Smooth muscle cell (in vitro differentiated cells): ENCODE measurements around the gene PAGE3. TPM values are rescaled to one million over a fixed set of nuclear protein-coding genes. Genes with fewer than 3 reads are reported as not detected.

Source experiments
- DNase-seq: peaks from one replicate; lab custom pipeline; 2025; ENCODE audit not compliant: unreplicated experiment; lab: John Stamatoyannopoulos, UW
- H2AFZ ChIP-seq: fragments of 200-600 bp; sonication (generic); 2 replicates; pipeline ENCODE4 v1.6.0; 2016; ENCODE audit warnings: antibody characterized with exemption, low read depth, mild to moderate bottlenecking
- H3F3A ChIP-seq: fragments of 200-600 bp; sonication (generic); 2 replicates; pipeline ENCODE4 v1.6.0; 2017; ENCODE audit warnings: antibody characterized with exemption, low read depth
- H3K27ac ChIP-seq: fragments of 200-600 bp; sonication (generic); 2 replicates; pipeline ENCODE4 v1.5.1; 2016; ENCODE audit warnings: low read depth, mild to moderate bottlenecking
- H3K27me3 ChIP-seq: fragments of 200-600 bp; sonication (generic); 2 replicates; pipeline ENCODE4 v1.6.1; 2016; ENCODE audit warnings: low read depth, mild to moderate bottlenecking
- H3K36me3 ChIP-seq: fragments of 200-600 bp; sonication (generic); 2 replicates; pipeline ENCODE4 v1.5.1; 2016; ENCODE audit warnings: low read depth
- H3K4me1 ChIP-seq: fragments of 200-600 bp; sonication (generic); 2 replicates; pipeline ENCODE4 v1.5.1; 2016; ENCODE audit warnings: low read depth
- H3K4me2 ChIP-seq: fragments of 200-600 bp; sonication (generic); 2 replicates; pipeline ENCODE4 v1.6.0; 2016; ENCODE audit warnings: mild to moderate bottlenecking
- H3K4me3 ChIP-seq: fragments of 200-600 bp; sonication (generic); 2 replicates; pipeline ENCODE4 v1.5.1; 2016; ENCODE audit warnings: mild to moderate bottlenecking
- H3K79me2 ChIP-seq: fragments of 200-600 bp; sonication (generic); 2 replicates; pipeline ENCODE4 v1.6.0; 2016; ENCODE audit warnings: low read depth, mild to moderate bottlenecking
- H3K9ac ChIP-seq: fragments of 200-600 bp; sonication (generic); 2 replicates; pipeline ENCODE4 v1.6.0; 2016; ENCODE audit warnings: low read depth
- H3K9me3 ChIP-seq: fragments of 200-600 bp; sonication (generic); replicated peaks from 2 replicates; pipeline ENCODE4 v1.5.1; 2016; ENCODE audit warnings: low read depth
- H4K20me1 ChIP-seq: fragments of 200-600 bp; sonication (generic); 2 replicates; pipeline ENCODE4 v1.6.0; 2016; ENCODE audit warnings: low read depth
- CTCF ChIP-seq: fragments of 200-600 bp; sonication (generic); IDR thresholded peaks from 2 replicates; pipeline ENCODE4 v1.5.1; 2017; ENCODE audit warnings: borderline replicate concordance, mild to moderate bottlenecking, antibody characterized with exemption; ENCODE audit not compliant: insufficient read depth, poor library complexity, severe bottlenecking
- WGBS: methylation state at CpG from one replicate; pipeline ENCODE4 v1.1.7; 2016; ENCODE audit warnings: low lambda C conversion rate; 5-methylcytosine and 5-hydroxymethylcytosine counted together
- polyA plus RNA-seq: library from polyadenylated mRNA; unstranded; fragments of >200 nt; fragmentation: Nextera tagmentation; extraction: Ambion mirVana; gene quantifications from 2 replicates; pipeline ENCODE4 v1.2.1, GENCODE V29; 2016
- total RNA-seq: library from RNA; depleted of rRNA; stranded (reverse); fragments of >200 nt; gene quantifications from 2 replicates; pipeline ENCODE4 v1.2.3, GENCODE V29; 2014

The PAGE3 gene, protein sequence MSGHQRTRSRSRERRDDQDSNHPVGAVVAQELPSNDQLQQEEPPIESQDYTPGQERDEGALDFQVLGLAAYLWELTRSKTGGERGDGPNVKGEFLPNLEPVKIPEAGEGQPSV
- total RNA-seq (not detected in 2 replicates), polyA plus RNA-seq (not detected in 2 replicates)

DNA sequence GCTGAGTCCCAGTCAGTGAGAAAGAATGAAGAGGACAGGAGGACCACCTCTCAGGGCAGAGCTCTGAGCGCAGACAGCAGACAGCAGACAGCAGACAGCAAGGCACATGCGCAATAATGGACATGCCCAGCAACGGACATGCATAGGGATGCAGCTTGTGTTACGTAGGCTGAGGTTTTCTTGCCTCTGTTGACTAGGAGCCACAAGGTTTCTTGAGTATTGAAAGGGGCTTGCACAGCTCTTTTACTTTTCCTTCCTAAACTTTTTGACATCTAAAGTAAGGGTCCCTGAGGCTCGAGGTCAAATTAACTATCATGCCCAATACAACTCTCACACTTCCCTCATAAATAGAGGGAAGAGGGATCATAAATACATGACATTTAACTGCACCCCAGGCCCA lies at the start of gene PAGE3:
Gene PAGE3 (minus strand): TSS at position 101 of the 400 bp plus-strand sequence. CDS start 1,013 bp downstream, outside the sequence.
- Histone ChIP-seq H3K9ac (no peak within 1 kb of the TSS), H3K4me2 (no peak within 1 kb of the TSS), H3K4me3 (no peak within 1 kb of the TSS), H3K36me3 (no peaks in the 10 kb centered on the region), H3F3A (no peaks in the 10 kb centered on the region), H3K4me1 (no peaks in the 10 kb centered on the region), H4K20me1 (no peaks in the 10 kb centered on the region), H2AFZ (no peak within 1 kb of the TSS), H3K27me3 (no peaks in the 10 kb centered on the region), H3K27ac (no peak within 1 kb of the TSS), H3K9me3 (no peaks in the 10 kb centered on the region), H3K79me2 (no peaks in the 10 kb centered on the region)
- TF ChIP-seq CTCF, result no peak
- WGBS, result 86% methylated on average over 5 of the region's 5 CpGs
- DNase-seq, result no peak

GRCh38 chrX:55312655-55313054 lies 47.9 kb upstream of the PAGE3 start:
- no peak overlapping the region for H3K4me2 ChIP-seq
- no peaks in the 10 kb centered on the region for H3F3A ChIP-seq
- no peak overlapping the region for H3K4me3 ChIP-seq
- H3K9ac ChIP-seq, result no peak overlapping the region
- H4K20me1 ChIP-seq, result no peaks in the 10 kb centered on the region
- H3K9me3 ChIP-seq, result no peaks in the 10 kb centered on the region
- H2AFZ ChIP-seq, result no peak overlapping the region
- DNase-seq, result no peak
- H3K79me2 ChIP-seq, result no peaks in the 10 kb centered on the region
- H3K27ac ChIP-seq, result no peak overlapping the region
- no peak for TF ChIP-seq CTCF
- no peaks in the 10 kb centered on the region for H3K4me1 ChIP-seq
- H3K36me3 ChIP-seq, result no peaks in the 10 kb centered on the region
- H3K27me3 ChIP-seq, result no peaks in the 10 kb centered on the region

- H3F3A ChIP-seq, result no peaks in the 10 kb centered on the region
- H3K4me2 ChIP-seq, result no peak overlapping the region
- H4K20me1 ChIP-seq, result no peaks in the 10 kb centered on the region
- H2AFZ ChIP-seq, result no peak overlapping the region
- no peaks in the 10 kb centered on the region for H3K79me2 ChIP-seq
- no peaks in the 10 kb centered on the region for H3K27me3 ChIP-seq
- H3K36me3 ChIP-seq, result no peaks in the 10 kb centered on the region
- H3K9ac ChIP-seq, result no peak overlapping the region
- H3K9me3 ChIP-seq, result peaks cover 4% of the 10 kb centered on the region
- no peaks in the 10 kb centered on the region for H3K4me1 ChIP-seq
- TF ChIP-seq CTCF, result no peak
- DNase-seq, result no peak
- 75% methylated on average over 3 of the region's 3 CpGs for WGBS
- H3K4me3 ChIP-seq, result no peak overlapping the region
- H3K27ac ChIP-seq, result no peak overlapping the region
Observed at GRCh38 chrX:55290963-55291362, 26.2 kb upstream of the PAGE3 start.

- Histone ChIP-seq H3K4me1 (no peaks in the 10 kb centered on the region), H3K9me3 (no peaks in the 10 kb centered on the region), H4K20me1 (no peaks in the 10 kb centered on the region), H3K36me3 (no peaks in the 10 kb centered on the region), H3K27me3 (no peaks in the 10 kb centered on the region), H3K9ac (no peak overlapping the region), H3K4me3 (no peak overlapping the region), H2AFZ (no peak overlapping the region), H3K4me2 (no peak overlapping the region), H3F3A (no peaks in the 10 kb centered on the region), H3K79me2 (no peaks in the 10 kb centered on the region), H3K27ac (no peak overlapping the region)
- WGBS, result 87% methylated on average over 10 of the region's 10 CpGs
- no peak for TF ChIP-seq CTCF
- DNase-seq, result no peak
Observed at GRCh38 chrX:55279832-55280231, 15.1 kb upstream of the PAGE3 start.
